Nephron progenitor cell (in vitro differentiated cells): ENCODE measurements around the gene HPS5.

ENCODE experiments used
- DNase-seq: peaks from one replicate; pipeline ENCODE4 v3.0.0; 2021
- H3K27ac Mint-ChIP-seq: 2 replicates; pipeline ENCODE4 v1.8.0; 2021; ENCODE audit warnings: mild to moderate bottlenecking, moderate library complexity, mixed read lengths
- H3K27me3 Mint-ChIP-seq: 2 replicates; pipeline ENCODE4 v1.8.0; 2021; ENCODE audit warnings: mild to moderate bottlenecking, low read depth, mixed read lengths; ENCODE audit not compliant: poor library complexity
- H3K36me3 Mint-ChIP-seq: 2 replicates; pipeline ENCODE4 v1.8.0; 2021; ENCODE audit warnings: low read depth, mixed read lengths
- H3K4me1 Mint-ChIP-seq: 2 replicates; pipeline ENCODE4 v1.8.0; 2021; ENCODE audit warnings: mixed read lengths
- H3K4me3 Mint-ChIP-seq: 2 replicates; pipeline ENCODE4 v1.8.0; 2021; ENCODE audit warnings: mild to moderate bottlenecking, moderate library complexity, mixed read lengths
- H3K9me3 Mint-ChIP-seq: 2 replicates; pipeline ENCODE4 v1.8.0; 2021; ENCODE audit warnings: mild to moderate bottlenecking, moderate library complexity, mixed read lengths
- CTCF ChIP-seq: fragments of 200-600 bp; sonication (generic); IDR thresholded peaks from 2 replicates; pipeline ENCODE4 v1.5.0; 2021; ENCODE audit warnings: antibody characterized with exemption

Gene HPS5

GRCh38 chr11:18309691-18310090 lies 12.2 kb downstream of the HPS5 start:
- Mint-ChIP-seq H3K4me3 (no peak overlapping the region), H3K9me3 (no peaks in the 10 kb centered on the region), H3K27ac (no peak overlapping the region), H3K36me3 (peaks cover 40% of the 10 kb centered on the region), H3K4me1 (no peaks in the 10 kb centered on the region), H3K27me3 (no peaks in the 10 kb centered on the region)
- no peak for DNase-seq
- TF ChIP-seq CTCF, result no peak

- Mint-ChIP-seq H3K27me3 (no peaks in the 10 kb centered on the region), H3K36me3 (peaks cover 40% of the 10 kb centered on the region), H3K9me3 (no peaks in the 10 kb centered on the region), H3K27ac (no peak overlapping the region), H3K4me3 (no peak overlapping the region), H3K4me1 (no peaks in the 10 kb centered on the region)
- TF ChIP-seq CTCF, result no peak
- DNase-seq, result no peak
Measured at GRCh38 chr11:18308242-18308641, 13.7 kb downstream of the HPS5 start.

GRCh38 chr11:18307461-18308139 lies 14.3 kb downstream of the HPS5 start:
- H3K9me3 Mint-ChIP-seq, result no peaks in the 10 kb centered on the region
- H3K27me3 Mint-ChIP-seq, result no peaks in the 10 kb centered on the region
- TF ChIP-seq CTCF, result no peak
- no peak overlapping the region for H3K4me3 Mint-ChIP-seq
- H3K27ac Mint-ChIP-seq, result no peak overlapping the region
- peaks cover 40% of the 10 kb centered on the region for H3K36me3 Mint-ChIP-seq
- no peak for DNase-seq
- H3K4me1 Mint-ChIP-seq, result no peaks in the 10 kb centered on the region

- Mint-ChIP-seq H3K4me1 (no peaks in the 10 kb centered on the region), H3K9me3 (no peaks in the 10 kb centered on the region), H3K36me3 (peaks cover 56% of the 10 kb centered on the region), H3K4me3 (no peak overlapping the region), H3K27ac (no peak overlapping the region), H3K27me3 (no peaks in the 10 kb centered on the region)
- no peak for TF ChIP-seq CTCF
- DNase-seq, result no peak
Measured at GRCh38 chr11:18304745-18305144, 17.2 kb downstream of the HPS5 start.

GRCh38 chr11:18299721-18300120 lies 22.2 kb downstream of the HPS5 start:
- no peak for DNase-seq
- H3K4me1 Mint-ChIP-seq, result no peaks in the 10 kb centered on the region
- H3K4me3 Mint-ChIP-seq, result no peak overlapping the region
- no peaks in the 10 kb centered on the region for H3K9me3 Mint-ChIP-seq
- H3K27ac Mint-ChIP-seq, result peak overlapping the region; percentile 38
- no peak for TF ChIP-seq CTCF
- H3K27me3 Mint-ChIP-seq, result no peaks in the 10 kb centered on the region
- H3K36me3 Mint-ChIP-seq, result peaks cover 64% of the 10 kb centered on the region

- Mint-ChIP-seq H3K4me1 (no peaks in the 10 kb centered on the region), H3K9me3 (no peaks in the 10 kb centered on the region)
Measured at GRCh38 chr11:18295316-18295715, 26.6 kb downstream of the HPS5 start.

More at GRCh38 chr11:18295316-18295715, 26.6 kb downstream of the HPS5 start:
- Mint-ChIP-seq H3K27ac (no peak overlapping the region), H3K4me3 (no peak overlapping the region), H3K27me3 (no peaks in the 10 kb centered on the region), H3K36me3 (peaks cover 71% of the 10 kb centered on the region)
- no peak for TF ChIP-seq CTCF
- no peak for DNase-seq
